Mucosa of stomach (tissue), 1 donor: ENCODE data around the gene PITX2.

Experiments
- H3K27me3 ChIP-seq: one replicate; pipeline ENCODE4 v1.7.0; 2013; ENCODE audit warnings: mild to moderate bottlenecking, low read length; ENCODE audit not compliant: control insufficient read depth, insufficient read depth
- H3K36me3 ChIP-seq: one replicate; pipeline ENCODE4 v1.7.0; 2013; ENCODE audit warnings: low read length; ENCODE audit not compliant: control insufficient read depth, insufficient read depth
- H3K4me1 ChIP-seq: one replicate; pipeline ENCODE4 v1.7.0; 2013; ENCODE audit warnings: mild to moderate bottlenecking, low read length; ENCODE audit not compliant: control insufficient read depth, insufficient read depth
- H3K4me3 ChIP-seq: one replicate; pipeline ENCODE4 v1.7.0; 2013; ENCODE audit warnings: low read length
- H3K9ac ChIP-seq: one replicate; pipeline ENCODE4 v1.7.0; 2013; ENCODE audit warnings: mild to moderate bottlenecking, low read length, moderate library complexity
- H3K9me3 ChIP-seq: one replicate; pipeline ENCODE4 v1.7.0; 2013; ENCODE audit warnings: mild to moderate bottlenecking, low read length, moderate library complexity; ENCODE audit not compliant: control insufficient read depth
- donor health status: Pancreatic carcinoma.

PITX2 gene

DNA sequence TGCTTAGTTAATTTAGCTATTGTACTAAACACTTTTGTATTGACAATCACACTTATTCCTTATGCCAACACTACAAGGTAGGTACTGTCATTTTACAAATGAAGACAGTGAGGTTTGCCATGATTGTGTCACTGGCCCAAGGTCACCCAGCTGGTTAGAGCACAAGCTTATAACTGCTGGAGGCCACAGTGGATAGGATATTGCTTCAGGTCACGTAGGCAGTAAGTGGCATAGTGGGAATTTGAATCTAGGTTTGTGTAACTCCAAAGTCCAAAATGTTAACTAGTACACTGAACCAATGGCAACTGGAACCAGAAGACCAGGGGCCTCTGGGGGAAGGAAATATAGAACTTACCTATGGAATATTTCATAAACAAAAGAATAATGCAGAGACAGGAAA lies 21.1 kb upstream of the PITX2 start:
- Histone ChIP-seq H3K27me3 (peaks cover 53% of the 10 kb centered on the region), H3K4me1 (no peaks in the 10 kb centered on the region), H3K9ac (no peak overlapping the region), H3K36me3 (no peaks in the 10 kb centered on the region), H3K9me3 (no peaks in the 10 kb centered on the region), H3K4me3 (no peak overlapping the region)

DNA sequence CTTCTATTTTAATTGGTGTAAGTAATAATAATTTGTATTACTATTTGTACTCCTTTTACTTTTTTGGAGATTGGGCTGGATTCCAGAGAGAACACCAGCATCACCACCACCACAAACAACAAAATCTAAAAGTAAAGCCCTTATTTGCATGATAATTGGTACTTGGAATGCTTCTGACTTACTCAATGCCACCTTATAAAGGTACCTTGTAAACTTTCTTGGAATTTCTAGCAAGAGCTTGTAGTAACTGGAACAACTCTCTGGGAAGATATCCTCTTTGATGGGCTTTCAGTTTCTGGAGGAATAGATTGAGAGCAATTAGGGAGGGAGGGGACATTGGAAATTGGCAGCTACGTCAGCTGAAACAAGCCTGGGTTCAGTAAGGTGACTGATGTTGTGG lies 20.2 kb upstream of the PITX2 start:
- H3K36me3 ChIP-seq = no peaks in the 10 kb centered on the region
- no peaks in the 10 kb centered on the region for H3K9me3 ChIP-seq
- H3K4me3 ChIP-seq = no peak overlapping the region
- H3K9ac ChIP-seq = no peak overlapping the region
- no peaks in the 10 kb centered on the region for H3K4me1 ChIP-seq
- peaks cover 62% of the 10 kb centered on the region for H3K27me3 ChIP-seq

DNA sequence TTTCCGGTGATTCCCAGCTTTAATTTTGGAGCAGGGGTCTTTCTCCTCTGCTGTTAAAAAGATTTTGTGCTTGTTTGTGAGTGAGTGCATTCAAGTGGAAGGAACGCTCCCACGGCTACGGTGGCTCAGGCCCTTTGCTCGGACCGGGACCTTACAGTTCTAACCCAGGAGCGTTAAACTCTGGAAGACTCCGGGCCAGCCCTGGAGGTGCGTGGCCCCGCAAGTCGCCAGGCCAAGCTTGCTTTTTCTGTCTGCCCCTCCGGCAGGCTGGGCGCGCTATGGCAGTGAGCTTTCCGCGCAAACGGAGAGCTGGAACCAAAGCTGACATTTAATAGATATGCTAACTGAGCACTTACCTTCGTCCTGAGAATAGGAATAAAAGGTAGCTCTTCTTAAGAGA lies 18.3 kb upstream of the PITX2 start:
- H3K9me3 ChIP-seq = no peaks in the 10 kb centered on the region
- H3K27me3 ChIP-seq = peaks cover 81% of the 10 kb centered on the region
- H3K36me3 ChIP-seq = no peaks in the 10 kb centered on the region
- H3K9ac ChIP-seq = no peak overlapping the region
- no peak overlapping the region for H3K4me3 ChIP-seq
- peaks cover 12% of the 10 kb centered on the region for H3K4me1 ChIP-seq

DNA sequence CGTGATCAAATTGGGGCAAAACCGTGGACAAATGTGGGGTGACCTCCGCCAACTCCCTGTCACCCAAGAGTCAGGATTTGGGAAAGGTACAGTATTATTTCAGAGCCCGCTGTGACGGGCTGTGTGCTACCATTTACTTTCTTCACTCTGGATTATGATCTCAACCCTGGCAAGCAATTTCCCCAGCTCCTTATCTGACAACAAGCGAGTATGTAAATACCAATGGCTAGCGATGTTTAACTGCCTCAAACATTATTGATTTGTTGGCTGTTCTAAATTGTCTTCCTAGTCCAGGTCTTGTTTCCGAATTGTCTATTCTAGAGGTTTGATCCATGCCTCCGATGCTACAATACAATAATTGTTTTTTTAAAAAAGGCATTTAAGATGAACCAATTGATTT lies 17.7 kb upstream of the PITX2 start:
- Histone ChIP-seq H3K27me3 (peaks cover 84% of the 10 kb centered on the region), H3K36me3 (no peaks in the 10 kb centered on the region), H3K9ac (no peak overlapping the region), H3K9me3 (no peaks in the 10 kb centered on the region), H3K4me1 (peaks cover 12% of the 10 kb centered on the region), H3K4me3 (no peak overlapping the region)

DNA sequence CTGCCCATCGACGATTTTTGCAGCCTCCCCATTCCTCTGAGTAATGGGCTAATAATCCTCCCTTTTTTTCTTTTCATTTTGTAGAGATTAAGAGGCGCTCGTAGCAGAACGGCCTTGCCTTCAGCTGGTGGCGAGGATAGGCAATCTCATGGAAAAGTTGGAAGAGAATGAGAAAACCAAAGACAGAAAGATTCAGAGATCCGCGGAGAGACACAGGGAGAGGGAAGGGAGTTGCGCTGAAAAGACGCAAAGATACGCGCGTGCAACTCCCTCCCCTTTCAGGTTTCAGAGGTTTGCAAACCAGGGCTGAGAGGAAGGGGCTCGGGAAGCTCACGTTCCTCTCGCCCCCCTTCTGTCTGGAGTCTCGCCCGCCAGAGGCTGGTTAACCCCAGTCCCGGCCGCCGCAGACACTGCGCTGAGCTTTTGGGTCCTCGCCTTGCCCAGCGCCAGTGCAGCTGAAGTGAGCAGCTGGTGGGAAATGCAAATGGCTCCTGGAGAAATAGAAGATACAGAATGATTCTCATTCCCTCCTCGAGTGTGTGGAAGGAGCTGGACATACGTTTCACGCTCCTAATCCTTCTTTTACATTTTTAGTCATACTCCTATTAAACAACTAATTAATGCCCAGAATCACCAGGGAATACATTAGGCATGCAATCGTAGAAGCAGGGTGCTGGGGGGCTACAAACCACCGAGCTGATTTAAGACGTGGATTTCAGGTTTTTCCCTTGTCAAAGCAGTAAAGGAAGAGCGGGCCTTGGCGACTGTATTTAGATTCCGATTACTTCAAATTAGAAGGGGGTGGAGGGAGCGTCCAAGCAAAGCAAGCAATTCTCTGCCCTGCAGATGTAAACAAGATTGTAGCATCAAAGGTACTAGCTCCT lies 16.6 kb upstream of the PITX2 start:
- no peak overlapping the region for H3K9ac ChIP-seq
- peaks cover 12% of the 10 kb centered on the region for H3K4me1 ChIP-seq
- H3K27me3 ChIP-seq = peaks cover 90% of the 10 kb centered on the region
- no peak overlapping the region for H3K4me3 ChIP-seq
- H3K36me3 ChIP-seq = no peaks in the 10 kb centered on the region
- H3K9me3 ChIP-seq = no peaks in the 10 kb centered on the region

DNA sequence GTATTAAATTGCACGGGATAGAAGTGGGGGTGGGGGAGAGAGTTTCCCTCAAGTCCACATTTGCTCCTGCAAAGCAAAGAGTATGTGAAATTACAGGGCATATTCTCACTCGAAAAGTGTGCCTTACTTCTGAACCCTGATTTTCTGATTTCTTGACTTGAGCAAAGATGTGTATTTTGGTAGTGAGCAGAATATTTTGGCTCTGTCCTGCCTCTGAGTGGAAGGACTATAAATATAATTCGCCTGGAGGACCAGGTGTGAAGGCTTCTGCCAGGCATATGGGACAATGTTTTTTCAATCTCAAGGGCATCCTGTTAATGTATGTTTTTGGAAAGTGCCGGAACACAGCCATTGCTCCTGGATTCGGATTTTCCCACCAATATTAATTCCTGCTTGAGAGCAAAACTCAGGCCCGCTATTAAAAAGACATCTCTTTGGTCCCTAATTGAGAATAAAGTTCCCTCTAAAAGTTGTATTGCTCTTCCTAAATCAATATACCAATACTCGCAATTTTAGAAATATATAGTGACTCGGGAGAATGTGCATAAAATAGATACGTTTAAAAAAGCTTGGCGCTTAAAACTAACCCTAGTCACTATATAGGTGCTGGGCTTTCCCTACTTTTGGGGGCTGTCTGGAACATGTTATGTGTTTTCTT lies 15.3 kb upstream of the PITX2 start:
- Histone ChIP-seq H3K4me1 (peaks cover 12% of the 10 kb centered on the region), H3K36me3 (no peaks in the 10 kb centered on the region), H3K27me3 (peaks cover 98% of the 10 kb centered on the region), H3K9ac (no peak overlapping the region), H3K4me3 (no peak overlapping the region), H3K9me3 (no peaks in the 10 kb centered on the region)

DNA sequence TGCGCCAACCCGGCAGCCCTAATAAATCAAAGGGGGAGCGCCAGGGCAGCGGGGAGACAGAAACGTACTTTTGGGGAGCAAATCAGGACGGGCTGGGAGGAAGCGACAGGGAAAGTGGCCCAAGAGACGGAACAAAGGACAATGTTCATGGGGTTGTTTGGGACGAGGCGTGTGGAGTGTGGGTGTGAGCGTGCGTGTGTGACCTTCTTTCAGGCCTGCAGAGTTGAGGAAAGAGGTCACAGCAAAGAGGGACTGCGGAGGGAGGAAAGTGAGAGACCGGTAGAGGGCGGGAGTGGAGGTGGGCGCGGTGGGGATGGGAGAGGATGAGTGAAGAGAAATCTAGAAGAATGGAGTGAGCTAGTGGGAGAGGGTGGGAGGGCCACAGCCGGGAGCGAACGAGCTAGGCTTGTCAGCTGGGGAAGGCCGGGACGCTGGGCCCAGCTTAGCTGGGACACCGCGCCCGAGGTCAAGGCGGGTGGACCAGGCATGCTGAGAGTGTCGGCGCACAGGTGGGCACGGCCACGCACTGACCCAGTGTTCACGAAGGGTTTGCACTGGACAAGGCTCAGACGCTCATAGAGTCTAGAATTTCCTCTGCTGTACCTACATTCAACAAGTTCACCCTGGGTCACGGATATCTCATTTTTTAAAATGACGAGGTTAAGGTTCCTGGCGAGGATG lies 14.7 kb upstream of the PITX2 start:
- Histone ChIP-seq H3K27me3 (peaks cover 98% of the 10 kb centered on the region), H3K9me3 (no peaks in the 10 kb centered on the region), H3K36me3 (no peaks in the 10 kb centered on the region), H3K9ac (no peak overlapping the region), H3K4me1 (peaks cover 13% of the 10 kb centered on the region), H3K4me3 (no peak overlapping the region)

DNA sequence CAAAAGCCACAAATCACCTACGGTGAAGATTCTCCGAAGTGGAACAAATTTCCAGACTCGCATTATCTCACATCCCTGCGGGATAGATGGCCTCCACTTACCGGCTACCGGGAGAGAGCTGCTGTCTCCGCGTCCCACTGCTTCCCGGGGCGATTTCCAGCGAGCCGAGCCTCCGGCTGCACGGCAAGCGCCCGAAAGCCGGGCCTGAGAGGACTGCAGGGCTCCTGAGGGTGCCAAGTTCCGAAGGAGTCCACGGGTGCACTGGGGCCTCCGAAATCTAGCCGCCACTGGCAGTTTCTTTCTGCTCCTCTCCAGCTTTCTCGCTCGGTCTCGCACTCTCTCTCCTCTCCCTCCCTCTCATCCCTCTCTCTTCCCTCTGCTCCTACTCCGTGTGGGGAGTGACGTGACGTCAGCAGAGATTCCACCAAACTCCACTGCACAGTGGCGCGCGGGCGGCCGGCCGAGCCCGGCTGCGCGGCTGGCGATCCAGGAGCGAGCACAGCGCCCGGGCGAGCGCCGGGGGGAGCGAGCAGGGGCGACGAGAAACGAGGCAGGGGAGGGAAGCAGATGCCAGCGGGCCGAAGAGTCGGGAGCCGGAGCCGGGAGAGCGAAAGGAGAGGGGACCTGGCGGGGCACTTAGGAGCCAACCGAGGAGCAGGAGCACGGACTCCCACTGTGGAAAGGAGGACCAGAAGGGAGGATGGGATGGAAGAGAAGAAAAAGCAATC lies 14.0 kb upstream of the PITX2 start:
- peaks cover 20% of the 10 kb centered on the region for H3K4me1 ChIP-seq
- no peaks in the 10 kb centered on the region for H3K36me3 ChIP-seq
- H3K9me3 ChIP-seq = no peaks in the 10 kb centered on the region
- H3K9ac ChIP-seq = no peak overlapping the region
- no peak overlapping the region for H3K4me3 ChIP-seq
- H3K27me3 ChIP-seq = peaks cover 98% of the 10 kb centered on the region

DNA sequence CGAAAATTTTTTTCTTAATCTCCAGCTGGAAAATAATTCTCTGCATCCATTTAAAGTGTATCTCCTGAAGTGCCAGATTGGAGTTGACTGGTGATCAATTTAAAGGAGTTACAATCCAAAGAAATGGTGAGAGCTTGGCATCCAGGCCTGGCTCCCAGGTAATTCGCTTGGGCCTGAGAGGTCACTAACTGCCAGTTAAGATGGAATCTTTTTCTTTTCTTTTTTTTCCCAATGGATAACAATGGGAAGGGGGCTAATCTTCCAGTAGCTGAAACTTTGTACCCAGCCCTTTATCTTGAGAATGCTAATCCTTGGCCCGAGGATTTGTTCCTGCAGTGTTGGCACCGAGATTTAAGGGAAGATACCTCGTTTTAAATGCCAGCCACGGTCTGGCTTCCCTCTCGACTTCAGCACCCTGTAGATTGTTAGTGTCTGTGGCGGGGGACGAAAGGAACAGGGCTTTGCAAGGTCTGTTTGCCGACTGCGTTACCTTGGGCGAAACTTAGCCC lies 13.3 kb upstream of the PITX2 start:
- peaks cover 25% of the 10 kb centered on the region for H3K4me1 ChIP-seq
- H3K36me3 ChIP-seq = no peaks in the 10 kb centered on the region
- no peak overlapping the region for H3K9ac ChIP-seq
- H3K4me3 ChIP-seq = no peak overlapping the region
- H3K9me3 ChIP-seq = no peaks in the 10 kb centered on the region
- H3K27me3 ChIP-seq = peaks cover 98% of the 10 kb centered on the region

DNA sequence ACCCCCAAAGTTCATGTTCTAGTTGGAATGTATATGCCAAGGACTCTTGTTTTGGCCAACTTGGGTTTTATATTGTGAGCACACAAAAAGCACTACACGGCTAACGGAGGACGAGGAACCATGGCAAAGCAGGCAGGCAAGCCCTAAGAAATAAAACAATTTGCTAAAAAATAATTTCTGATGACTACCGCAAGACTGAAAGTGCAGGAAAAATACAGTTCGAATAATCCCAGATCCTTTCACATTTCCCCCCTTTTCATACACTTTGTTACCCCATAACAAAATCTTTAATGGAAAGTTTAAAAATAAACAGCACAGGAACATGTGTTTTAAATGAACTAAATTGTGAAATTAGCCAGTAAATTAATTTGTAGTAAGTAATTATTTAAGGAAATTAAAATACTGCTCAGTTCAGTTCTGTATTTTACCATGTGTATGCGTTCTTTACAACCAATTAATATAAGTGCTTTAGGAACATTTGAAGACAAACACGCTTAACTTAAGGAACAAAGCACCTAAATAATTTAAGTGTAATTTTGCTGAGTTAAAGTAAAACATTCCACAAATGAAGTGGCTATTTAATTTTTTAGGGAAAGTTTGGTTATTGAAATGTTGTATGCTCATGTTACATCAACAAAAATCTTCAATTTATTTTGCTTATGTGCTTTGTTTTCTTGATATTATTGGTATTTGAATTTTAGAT lies 12.4 kb upstream of the PITX2 start:
- peaks cover 25% of the 10 kb centered on the region for H3K4me1 ChIP-seq

More for the DNA sequence above, 12.4 kb upstream of the PITX2 start:
- H3K9me3 ChIP-seq = no peaks in the 10 kb centered on the region
- peaks cover 98% of the 10 kb centered on the region for H3K27me3 ChIP-seq
- H3K9ac ChIP-seq = no peak overlapping the region
- no peak overlapping the region for H3K4me3 ChIP-seq
- no peaks in the 10 kb centered on the region for H3K36me3 ChIP-seq
